SK-N-SH (cell line): ENCODE results near the gene PAAF1. TPM values are rescaled to one million over a fixed set of nuclear protein-coding genes. Genes with fewer than 3 reads are reported as not detected.

Experiments used
- CTCF ChIA-PET: fragments of 300-600, 350-600 bp; formaldehyde crosslinking; extraction: SDS; loops from one replicate; lab custom pipeline; 2021; lab: Yijun Ruan, JAX
- POLR2A ChIA-PET: fragments of 350-600 bp; sonication (Branson Sonifier 250); formaldehyde crosslinking; extraction: SDS; loops from one replicate; lab custom pipeline; 2020; ENCODE audit warnings: antibody characterized with exemption, inconsistent platforms; lab: Yijun Ruan, JAX
- DNase-seq: peaks from one replicate; pipeline ENCODE4 v3.0.0; 2012
- H2AFZ ChIP-seq: fragments of 200-600 bp; sonication (generic); 2 replicates; pipeline ENCODE4 v1.8.1; 2016; ENCODE audit warnings: antibody characterized with exemption, mild to moderate bottlenecking, low read depth
- H3F3A ChIP-seq: fragments of 200-600 bp; sonication (generic); replicated peaks from 2 replicates; pipeline ENCODE3; 2016; ENCODE audit warnings: antibody characterized with exemption, mild to moderate bottlenecking; ENCODE audit not compliant: insufficient read depth
- H3K27ac ChIP-seq, 2 experiments: fragments of 200-500 bp in 1 of 2; fragments of 200-600 bp in 1 of 2; sonication (Bioruptor generic) in 1 of 2; sonication (generic), shearing (Covaris generic) in 1 of 2; 2 replicates each; pipeline versions ENCODE4 v1.5.1 to v1.6.1; 2014 to 2016; ENCODE audit warnings: low read depth in 2 of 2, inconsistent platforms in 1 of 2, low read length in 1 of 2, mild to moderate bottlenecking in 1 of 2, mixed read lengths in 1 of 2
- H3K27me3 ChIP-seq: fragments of 200-600 bp; sonication (generic), shearing (Covaris generic); 2 replicates; pipeline ENCODE4 v1.6.1; 2016; ENCODE audit warnings: mixed run types; ENCODE audit not compliant: insufficient read depth
- H3K36me3 ChIP-seq, 2 experiments: fragments of 200-500 bp in 1 of 2; fragments of 200-600 bp in 1 of 2; sonication (Bioruptor generic) in 1 of 2; sonication (generic) in 1 of 2; replicated peaks in 1 of 2; 2 replicates each; pipeline versions ENCODE3 to v1.5.1; 2014 to 2016; ENCODE audit warnings: low read length in 1 of 2, mild to moderate bottlenecking in 1 of 2; ENCODE audit not compliant: insufficient read depth in 2 of 2, control insufficient read depth in 1 of 2
- H3K4me1 ChIP-seq, 2 experiments: fragments of 200-500 bp in 1 of 2; fragments of 200-600 bp in 1 of 2; sonication (Bioruptor generic) in 1 of 2; sonication (generic), shearing (Covaris generic) in 1 of 2; 2 replicates each; pipeline versions ENCODE4 v1.5.1 to v1.6.1; 2014 to 2016; ENCODE audit warnings: low read depth in 1 of 2, low read length in 1 of 2, mixed run types in 1 of 2; ENCODE audit not compliant: insufficient read depth in 2 of 2, control insufficient read depth in 1 of 2
- H3K4me2 ChIP-seq: fragments of 200-600 bp; sonication (generic), shearing (Covaris generic); 2 replicates; pipeline ENCODE4 v1.6.1; 2017; ENCODE audit warnings: mixed run types
- H3K4me3 ChIP-seq, 2 experiments: fragments of 200-500 bp in 1 of 2; fragments of 200-600 bp in 1 of 2; sonication (Bioruptor generic) in 1 of 2; sonication (generic), shearing (Covaris generic) in 1 of 2; 2 replicates each; pipeline versions ENCODE4 v1.5.1 to v1.8.1; 2014 to 2016; ENCODE audit warnings: low read depth in 2 of 2, inconsistent platforms in 1 of 2, low read length in 1 of 2, mild to moderate bottlenecking in 1 of 2, mixed read lengths in 1 of 2, moderate library complexity in 1 of 2
- H3K79me2 ChIP-seq: fragments of 200-600 bp; sonication (generic); 2 replicates; pipeline ENCODE4 v1.8.1; 2017; ENCODE audit warnings: mild to moderate bottlenecking; ENCODE audit not compliant: insufficient read depth
- H3K9ac ChIP-seq: fragments of 200-600 bp; sonication (generic); 2 replicates; pipeline ENCODE4 v1.6.1; 2017; ENCODE audit warnings: mixed run types
- H3K9me2 ChIP-seq: fragments of 200-600 bp; sonication (generic); 2 replicates; pipeline ENCODE4 v1.6.1; 2017; ENCODE audit warnings: mixed run types
- H3K9me3 ChIP-seq: fragments of 200-600 bp; sonication (generic); 2 replicates; pipeline ENCODE4 v1.6.1; 2017; ENCODE audit warnings: mixed run types, mild to moderate bottlenecking, moderate library complexity
- H4K20me1 ChIP-seq: fragments of 200-600 bp; sonication (generic); 2 replicates; pipeline ENCODE4 v1.6.1; 2017; ENCODE audit warnings: mild to moderate bottlenecking, mixed run types; ENCODE audit not compliant: insufficient read depth
- CTCF ChIP-seq: fragments of 200-600 bp; sonication (generic); IDR thresholded peaks from 2 replicates; pipeline ENCODE4 v1.6.1; 2017; ENCODE audit warnings: antibody characterized with exemption, mild to moderate bottlenecking, moderate library complexity
- ELF1 ChIP-seq: IDR thresholded peaks from 2 replicates; pipeline ENCODE4 v1.4.0; 2012
- EZH2phosphoT487 ChIP-seq: fragments of 200-600 bp; sonication (generic); IDR thresholded peaks from 2 replicates; pipeline ENCODE4 v1.6.1; 2017; ENCODE audit warnings: low read depth, mixed run types, mild to moderate bottlenecking, antibody characterized with exemption, moderate library complexity, borderline replicate concordance
- FOXM1 ChIP-seq: IDR thresholded peaks from 2 replicates; pipeline ENCODE4 v1.4.0; 2012; ENCODE audit warnings: low read depth, mild to moderate bottlenecking
- GABPA ChIP-seq: IDR thresholded peaks from 2 replicates; pipeline ENCODE4 v1.4.0; 2012; ENCODE audit warnings: low read depth, mild to moderate bottlenecking
- MAX ChIP-seq: IDR thresholded peaks from 2 replicates; pipeline ENCODE4 v1.4.0; 2012; ENCODE audit warnings: low read depth
- MEF2A ChIP-seq: IDR thresholded peaks from 2 replicates; pipeline ENCODE4 v1.4.0; 2012; ENCODE audit warnings: low read depth, borderline replicate concordance
- MXI1 ChIP-seq: IDR thresholded peaks from 2 replicates; pipeline ENCODE4 v1.6.1; 2012; ENCODE audit warnings: mild to moderate bottlenecking, low read depth, low read length, improper control_type of control experiment
- REST ChIP-seq: IDR thresholded peaks from 2 replicates; pipeline ENCODE4 v1.6.1; 2012; ENCODE audit warnings: mild to moderate bottlenecking, low read depth, low read length, moderate library complexity
- RXRA ChIP-seq: IDR thresholded peaks from 2 replicates; pipeline ENCODE4 v1.4.0; 2012; ENCODE audit warnings: low read depth, mild to moderate bottlenecking, borderline replicate concordance
- SMC3 ChIP-seq: IDR thresholded peaks from 2 replicates; pipeline ENCODE4 v1.6.1; 2012; ENCODE audit warnings: low read depth, low read length, improper control_type of control experiment
- USF1 ChIP-seq: IDR thresholded peaks from 2 replicates; pipeline ENCODE4 v1.4.0; 2012; ENCODE audit warnings: low read depth, borderline replicate concordance
- USF2 ChIP-seq: fragments of 150-350 bp; IDR thresholded peaks from 2 replicates; pipeline ENCODE4 v1.6.1; 2017; ENCODE audit warnings: antibody characterized with exemption, low read length, low read depth, borderline replicate concordance
- WGBS: methylation state at CpG from one replicate; pipeline ENCODE4 v1.1.6; 2017; ENCODE audit warnings: low lambda C conversion rate; 5-methylcytosine and 5-hydroxymethylcytosine counted together
- polyA plus RNA-seq, 3 experiments: library from polyadenylated mRNA; depleted of rRNA; stranded (reverse); fragments of >200 nt; gene quantifications; 2 replicates each; pipeline ENCODE4 v1.2.3, GENCODE V29; 2012

PAAF1 gene
- polyA plus RNA-seq, 1 of the 3 experiments (the other 2 are of a cell fraction) = 23.2 TPM

GRCh38 chr11:73921180-73921579, 44.4 kb downstream of the PAAF1 start:
- H3K9me3 ChIP-seq = no peaks in the 10 kb centered on the region
- WGBS = 95% methylated on average over 4 of the region's 4 CpGs
- H4K20me1 ChIP-seq = no peaks in the 10 kb centered on the region
- no peak overlapping the region for H2AFZ ChIP-seq
- no peak overlapping the region for H3K4me2 ChIP-seq
- H3F3A ChIP-seq = peaks cover 6% of the 10 kb centered on the region
- TF ChIP-seq MAX = no peak
- TF ChIP-seq USF1 = no peak
- TF ChIP-seq REST = no peak
- no peak for TF ChIP-seq MEF2A
- TF ChIP-seq USF2 = no peak
- TF ChIP-seq CTCF = no peak
- no peak for TF ChIP-seq ELF1
- TF ChIP-seq FOXM1 = no peak
- no peak for TF ChIP-seq EZH2phosphoT487
- TF ChIP-seq MXI1 = no peak
- TF ChIP-seq RXRA = no peak
- no peak for TF ChIP-seq SMC3
- TF ChIP-seq GABPA = no peak
- no peaks in the 10 kb centered on the region for H3K9me2 ChIP-seq
- no peak overlapping the region for H3K9ac ChIP-seq
- H3K36me3 ChIP-seq = peaks cover 35 to 38% of the 10 kb centered on the region in 2 experiments
- H3K4me3 ChIP-seq = no peak overlapping the region
- ChIA-PET POLR2A (no interaction called here), CTCF (no interaction called here)
- no peak overlapping the region for H3K27ac ChIP-seq
- H3K27me3 ChIP-seq = no peaks in the 10 kb centered on the region
- no peaks in the 10 kb centered on the region for H3K4me1 ChIP-seq
- no peak for DNase-seq
- H3K79me2 ChIP-seq = no peaks in the 10 kb centered on the region
